ENCODE results near the gene RPTOR. TPM values are rescaled to one million over a fixed set of nuclear protein-coding genes. Genes with fewer than 3 reads are reported as not detected.

RPTOR gene
- total and polyA plus RNA-seq, 10 of the 15 experiments (the other 5 are each of a cell fraction or from before 2014, with no cell fraction given) = 0.18 to 32.1 (median 7.8) TPM

- ChIA-PET SMC1A (ENCODE audit: uncharacterized antibody, unreplicated experiment) (no interaction called here), CTCF (no interaction called here), POLR2A (interaction anchor here (0.6 kb wide), 1 partner anchor 668 kb away, joined by 3 read pairs; no protein-coding TSS in a partner anchor), RAD21 (ENCODE audit: unreplicated experiment) (no interaction called here)
- no peak overlapping the region for H3K9ac ChIP-seq (ENCODE audit: control insufficient read depth, insufficient read depth, low read length)
- ATAC-seq (no peak), FAIRE-seq (no peak), DNase-seq (ENCODE audit: low read depth, low spot score) (no peak)
- WGBS (ENCODE audit: insufficient coverage, insufficient replicate concordance, low lambda C conversion rate, missing lambda C conversion rate) = 97% methylated on average over 25 of the region's 25 CpGs
- no TSS peak for BruUV-seq (replicated peaks)
- no peak overlapping the region for H2AFZ ChIP-seq (ENCODE audit: control insufficient read depth, low read depth, low read length)
- H3K79me2 ChIP-seq (ENCODE audit: control insufficient read depth, insufficient read depth, low read length) = no peaks in the 10 kb centered on the region
- TF ChIP-seq BHLHE40 (IDR thresholded peaks at IDR 0.05; ENCODE audit: borderline replicate concordance in 1 of 2, low read depth in 2 of 2, low read length in 1 of 2) (no peak), POLR2AphosphoS2 (IDR thresholded peaks at IDR 0.05; ENCODE audit: low read depth, low read length) (no peak), JUNB (IDR thresholded peaks at IDR 0.05) (no peak), CREM (IDR thresholded peaks at IDR 0.05; ENCODE audit: low read depth) (no peak), TCF3 (IDR thresholded peaks at IDR 0.05; ENCODE audit: borderline replicate concordance, insufficient read depth, low read depth, low read length) (no peak), TCF12 (IDR thresholded peaks at IDR 0.05; ENCODE audit: low read depth, low read length) (no peak), CTCF (IDR thresholded peaks at IDR 0.05 in 2 of 3, conservative IDR thresholded peaks at IDR 0.05 in 1 of 3; ENCODE audit: control insufficient read depth in 2 of 3, extremely low read depth in 1 of 3, insufficient read depth in 1 of 3, low read depth in 3 of 3, low read length in 3 of 3) (no peak), PRDM15 (CRISPR knock-in tag; IDR thresholded peaks at IDR 0.05) (no peak), TBL1XR1 (IDR thresholded peaks at IDR 0.05; ENCODE audit: low read depth, low read length) (no peak), ZBTB4 (CRISPR knock-in tag; IDR thresholded peaks at IDR 0.05) (no peak)
- no peaks in the 10 kb centered on the region for H3K9me3 ChIP-seq (replicated peaks; ENCODE audit: control insufficient read depth, insufficient read depth, low read length)
- no peak overlapping the region for H3K4me3 ChIP-seq
- H3K27me3 ChIP-seq (replicated peaks in 1 of 2; ENCODE audit: control insufficient read depth in 2 of 2, insufficient read depth in 2 of 2, low read length in 1 of 2) = no peaks in the 10 kb centered on the region
- in situ Hi-C loops (cut with MboI) (no loop called here), intact Hi-C loops (cut with micrococcal nuclease; ENCODE audit: unreplicated experiment) (no loop called here)
- peaks cover 18% of the 10 kb centered on the region for H3K4me1 ChIP-seq (ENCODE audit: control insufficient read depth, insufficient read depth, low read length)
- peaks cover 0 to 3% of the 10 kb centered on the region in 2 experiments; a peak in 2 of 4 replicates for H3K36me3 ChIP-seq (ENCODE audit: control insufficient read depth in 2 of 2, insufficient read depth in 2 of 2, low read length in 1 of 2)
- no peak overlapping the region for H3K27ac ChIP-seq (ENCODE audit: control insufficient read depth, insufficient read depth)
- H3K4me2 ChIP-seq (ENCODE audit: control insufficient read depth, insufficient read depth) = no peak overlapping the region
- no peaks in the 10 kb centered on the region for H4K20me1 ChIP-seq (ENCODE audit: control insufficient read depth, insufficient read depth)
These were observed 299.9 kb downstream of the RPTOR start for GRCh38 chr17:80844418-80844990.
